K562 (cell line): Measurements from ENCODE around the gene ERBB3. TPM values are rescaled to one million over a fixed set of nuclear protein-coding genes. Genes with fewer than 3 reads are reported as not detected.

Experiments
- ARID2 ChIP-seq: fragments of 450-650 bp; IDR thresholded peaks from 2 replicates; pipeline ENCODE4 v1.6.1; 2017; ENCODE audit warnings: antibody characterized with exemption, mild to moderate bottlenecking
- CCNT2 ChIP-seq: IDR thresholded peaks from 2 replicates; pipeline ENCODE4 v1.6.1; 2011; ENCODE audit warnings: borderline replicate concordance, low read depth, mild to moderate bottlenecking, moderate library complexity, mixed read lengths, low read length; ENCODE audit not compliant: insufficient read length; ENCODE audit errors: extremely low read depth
- E2F5 ChIP-seq: sonication (generic); formaldehyde crosslinking; IDR thresholded peaks from 2 replicates; pipeline ENCODE4 v1.8.0; 2022; ENCODE audit warnings: mild to moderate bottlenecking, missing genetic modification reagents
- FOXJ2 ChIP-seq: fragments of 200-800 bp; sonication (Bioruptor generic); IDR thresholded peaks from 2 replicates; pipeline ENCODE4 v1.6.1; 2016; ENCODE audit warnings: missing genetic modification characterization, missing compliant biosample characterization
- HDAC6 ChIP-seq: IDR thresholded peaks from 2 replicates; pipeline ENCODE4 v1.6.1; 2012; ENCODE audit warnings: low read depth, mild to moderate bottlenecking, control low read depth, inconsistent platforms, low read length, moderate library complexity
- HDAC8 ChIP-seq: fragments of 450-650 bp; IDR thresholded peaks from 2 replicates; pipeline ENCODE4 v1.6.1; 2016; ENCODE audit warnings: mild to moderate bottlenecking, missing genetic modification characterization, moderate library complexity, missing compliant biosample characterization
- HNRNPL ChIP-seq: fragments of 200-400 bp; formaldehyde crosslinking; IDR thresholded peaks from 2 replicates; pipeline ENCODE4 v1.6.1; 2017; ENCODE audit warnings: low read depth, mild to moderate bottlenecking, low read length
- MAFK ChIP-seq: IDR thresholded peaks from 2 replicates; pipeline ENCODE4 v1.6.1; 2011; ENCODE audit warnings: low read length, improper control_type of control experiment
- MXI1 ChIP-seq: IDR thresholded peaks from 2 replicates; pipeline ENCODE4 v1.6.1; 2011; ENCODE audit warnings: low read depth, mild to moderate bottlenecking, improper control_type of control experiment, low read length
- MYC ChIP-seq, 2 experiments: fragments of 250-450 bp in 1 of 2; sonication (Bioruptor Pico) in 1 of 2; IDR thresholded peaks; 2 replicates each; pipeline versions ENCODE4 v1.5.1 to v1.6.1; 2012 to 2021; ENCODE audit warnings: low read depth in 2 of 2, borderline replicate concordance in 1 of 2, improper control_type of control experiment in 1 of 2, low read length in 1 of 2, mild to moderate bottlenecking in 1 of 2, moderate library complexity in 1 of 2
- RBM15 ChIP-seq: fragments of 200-400 bp; formaldehyde crosslinking; IDR thresholded peaks from 2 replicates; pipeline ENCODE4 v1.6.1; 2018; ENCODE audit warnings: mild to moderate bottlenecking, low read length, moderate library complexity; ENCODE audit not compliant: insufficient read depth
- SETDB1 ChIP-seq: IDR thresholded peaks from one replicate; pipeline ENCODE4 v1.6.1; 2012; ENCODE audit warnings: low read length, control low read depth, inconsistent platforms
- SFPQ ChIP-seq: fragments of 200-400 bp; formaldehyde crosslinking; IDR thresholded peaks from 2 replicates; pipeline ENCODE4 v1.6.1; 2017; ENCODE audit warnings: mild to moderate bottlenecking, low read depth, low read length, moderate library complexity
- SP2 ChIP-seq: IDR thresholded peaks from 2 replicates; pipeline ENCODE4 v1.6.1; 2011; ENCODE audit warnings: mild to moderate bottlenecking, low read depth, low read length, moderate library complexity; ENCODE audit not compliant: poor library complexity, severe bottlenecking; ENCODE audit errors: extremely low read depth
- USF1 ChIP-seq: sonication (generic); formaldehyde crosslinking; IDR thresholded peaks from 2 replicates; pipeline ENCODE4 v1.9.0; 2022; ENCODE audit warnings: mild to moderate bottlenecking, missing genetic modification reagents
- WHSC1 ChIP-seq: IDR thresholded peaks from one replicate; pipeline ENCODE4 v1.6.1; 2012; ENCODE audit warnings: low read length, control low read depth, inconsistent platforms
- ZNF133 ChIP-seq: fragments of 250-450 bp; sonication (Bioruptor Pico); IDR thresholded peaks from 2 replicates; pipeline ENCODE4 v1.4.0; 2020; ENCODE audit warnings: mild to moderate bottlenecking
- ZNF3 ChIP-seq: fragments of 250-450 bp; sonication (Bioruptor Pico); IDR thresholded peaks from 2 replicates; pipeline ENCODE4 v1.5.0; 2021; ENCODE audit warnings: mild to moderate bottlenecking, moderate library complexity
- polyA plus RNA-seq, 8 experiments: library from polyadenylated mRNA; depleted of rRNA in 4 of 8; stranded (reverse) in 5 of 8; unstranded in 3 of 8; fragments of >200 nt; fragmentation: Nextera tagmentation in 2 of 8; fragmentation: Illumina TruSeq in 1 of 8; extraction: Ambion mirVana in 2 of 8; extraction: Trizol in 1 of 8; gene quantifications; 2 replicates each; pipeline versions ENCODE4 v1.2.1 to v1.2.3, GENCODE V29; 2011 to 2014; ENCODE audit warnings: inconsistent platforms in 1 of 8, missing spikeins in 1 of 8
- total RNA-seq, 7 experiments: library from RNA; depleted of rRNA in 6 of 7; stranded (reverse); fragments of >200 nt in 6 of 7; fragmentation: Illumina TruSeq in 2 of 7; extraction: Trizol in 2 of 7; gene quantifications; 2 replicates each; pipeline versions ENCODE4 v1.2.1 to v1.2.3, GENCODE V29; 2011 to 2021; ENCODE audit warnings: low replicate concordance in 1 of 7
- TF ChIP-seq, protein P1 (sequence below): IDR thresholded peaks from 2 replicates; pipeline ENCODE4 v1.6.1; 2011; ENCODE audit warnings: borderline replicate concordance, low read depth, mild to moderate bottlenecking, moderate library complexity, low read length; ENCODE audit not compliant: insufficient read depth, poor library complexity, severe bottlenecking

The ERBB3 gene
- total and polyA plus RNA-seq, 9 of the 15 experiments (the other 6 are each of a cell fraction or from before 2014, with no cell fraction given) = 1.5 to 5.4 (median 3.8) TPM

- TF ChIP-seq SFPQ (no peak), HNRNPL (0 out of 2 replicates have a peak, but pooled peaks have one; percentile 39), RBM15 (no peak), CCNT2 (peak; percentile 90), USF1 (CRISPR knock-in tag) (peak; percentile 39; the same call in 1 of the 2 replicates), FOXJ2 (tag) (peak; percentile 81), E2F5 (peak; percentile 70; the same call in 1 of the 2 replicates), HDAC6 (0 out of 2 replicates have a peak, but pooled peaks have one; percentile 84), SETDB1 (peak; percentile 45), MXI1 (peak; percentile 99), MAFK (no peak), WHSC1 (no peak), ARID2 (no peak), ZNF3 (no peak), ZNF133 (CRISPR knock-in tag) (no peak), SP2 (peak; percentile 91), HDAC8 (peak; percentile 49; the same call in 1 of the 2 replicates), MYC (IDR thresholded peaks at IDR 0.05; ENCODE audit: low read depth, low read length) (peak; percentile 98), MYC (CRISPR knock-in tag; IDR thresholded peaks at IDR 0.05; ENCODE audit: borderline replicate concordance, low read depth) (peak; percentile 59; the same call in 1 of the 2 replicates)
- TF ChIP-seq, protein P1, sequence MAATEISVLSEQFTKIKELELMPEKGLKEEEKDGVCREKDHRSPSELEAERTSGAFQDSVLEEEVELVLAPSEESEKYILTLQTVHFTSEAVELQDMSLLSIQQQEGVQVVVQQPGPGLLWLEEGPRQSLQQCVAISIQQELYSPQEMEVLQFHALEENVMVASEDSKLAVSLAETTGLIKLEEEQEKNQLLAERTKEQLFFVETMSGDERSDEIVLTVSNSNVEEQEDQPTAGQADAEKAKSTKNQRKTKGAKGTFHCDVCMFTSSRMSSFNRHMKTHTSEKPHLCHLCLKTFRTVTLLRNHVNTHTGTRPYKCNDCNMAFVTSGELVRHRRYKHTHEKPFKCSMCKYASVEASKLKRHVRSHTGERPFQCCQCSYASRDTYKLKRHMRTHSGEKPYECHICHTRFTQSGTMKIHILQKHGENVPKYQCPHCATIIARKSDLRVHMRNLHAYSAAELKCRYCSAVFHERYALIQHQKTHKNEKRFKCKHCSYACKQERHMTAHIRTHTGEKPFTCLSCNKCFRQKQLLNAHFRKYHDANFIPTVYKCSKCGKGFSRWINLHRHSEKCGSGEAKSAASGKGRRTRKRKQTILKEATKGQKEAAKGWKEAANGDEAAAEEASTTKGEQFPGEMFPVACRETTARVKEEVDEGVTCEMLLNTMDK = peak; percentile 93
Measured at GRCh38 chr12:56117778-56118687, 38.1 kb downstream of the ERBB3 start, which contains the start of gene ZC3H10 (continued).
